Right lobe of liver (tissue), 6 donors: ENCODE measurements around the gene LHX5. TPM values are rescaled to one million over a fixed set of nuclear protein-coding genes. Genes with fewer than 3 reads are reported as not detected.

ENCODE experiments used
- ATAC-seq, 4 donors: fragments of 200-7000 bp; cut with Tn5 transposase; one replicate each; pipeline ENCODE4 v1.9.1; 2020; ENCODE audit warnings: mild to moderate bottlenecking in 4 of 4, moderate library complexity in 4 of 4
- DNase-seq, 3 donors: peaks; one replicate each; pipeline ENCODE4 v3.0.0-alpha.2; 2020
- H3K27ac ChIP-seq, 3 donors: fragments of 200-600 bp; one replicate each; pipeline ENCODE4 v1.8.0; 2022
- H3K27me3 ChIP-seq, 2 donors: fragments of 200-600 bp; one replicate each; pipeline ENCODE4 v1.8.0; 2022
- H3K36me3 ChIP-seq, 4 donors: fragments of 200-600 bp; sonication (generic) in 1 of 4; one replicate each; pipeline versions ENCODE4 v1.5.1 to v1.8.0; 2017 to 2022; ENCODE audit warnings: control low read depth in 1 of 4
- H3K4me1 ChIP-seq, 4 donors: fragments of 200-600 bp; sonication (generic) in 1 of 4; one replicate each; pipeline versions ENCODE4 v1.5.1 to v1.8.0; 2017 to 2022; ENCODE audit warnings: control low read depth in 1 of 4
- H3K4me3 ChIP-seq, 3 donors: fragments of 200-600 bp; one replicate each; pipeline ENCODE4 v1.8.0; 2022
- H3K9me3 ChIP-seq, 4 donors: fragments of 200-600 bp; sonication (generic) in 1 of 4; one replicate each; pipeline versions ENCODE4 v1.5.1 to v1.8.0; 2017 to 2022; ENCODE audit warnings: control low read depth in 1 of 4
- CTCF ChIP-seq, 4 donors: fragments of 200-600 bp in 3 of 4; fragments of 450-650 bp in 1 of 4; IDR thresholded peaks; one replicate each; pipeline versions ENCODE4 v1.5.1 to v1.8.0; 2016 to 2022; ENCODE audit warnings: antibody characterized with exemption in 4 of 4, mild to moderate bottlenecking in 2 of 4
- POLR2A ChIP-seq: fragments of 450-650 bp; IDR thresholded peaks from one replicate; pipeline ENCODE4 v1.6.1; 2017; ENCODE audit warnings: antibody characterized with exemption, mild to moderate bottlenecking
- WGBS: methylation state at CpG from one replicate; pipeline ENCODE4 v1.1.6; 2018; ENCODE audit warnings: low coverage, low lambda C conversion rate; ENCODE audit not compliant: insufficient coverage; ENCODE audit errors: missing lambda C conversion rate; 5-methylcytosine and 5-hydroxymethylcytosine counted together
- intact Hi-C, 2 donors: fragments of 100-400 bp; cut with DNase I; formaldehyde crosslinking; loops; one replicate each; pipeline versions ENCODE4 v1.11.2 to v1.14.1; 2022
- total RNA-seq, 6 experiments: library from RNA; depleted of rRNA in 2 of 6; stranded (reverse); fragments of >200 nt in 2 of 6; fragmentation: NEBNext Ultra II Directional in 3 of 6; extraction: Animal tissue kit (Norgen Biotek cat#: 25700) in 3 of 6; gene quantifications; one replicate each; pipeline versions ENCODE4 v1.1.0 to v1.2.4, GENCODE V29; 2016 to 2023
- donor health status: DM: no; HTN: yes; CAD: no.
- donor health status: DM: no; HTN: no; CAD: no.
- donor health status: DM: no; HTN: no; CAD: no.
- donor health status: DM: no; HTN: yes; CAD: no.
- donor health status: DM: no; HTN: yes; CAD: no.

The LHX5 gene
- total RNA-seq, 6 experiments from 2014 or later, result not detected

DNA sequence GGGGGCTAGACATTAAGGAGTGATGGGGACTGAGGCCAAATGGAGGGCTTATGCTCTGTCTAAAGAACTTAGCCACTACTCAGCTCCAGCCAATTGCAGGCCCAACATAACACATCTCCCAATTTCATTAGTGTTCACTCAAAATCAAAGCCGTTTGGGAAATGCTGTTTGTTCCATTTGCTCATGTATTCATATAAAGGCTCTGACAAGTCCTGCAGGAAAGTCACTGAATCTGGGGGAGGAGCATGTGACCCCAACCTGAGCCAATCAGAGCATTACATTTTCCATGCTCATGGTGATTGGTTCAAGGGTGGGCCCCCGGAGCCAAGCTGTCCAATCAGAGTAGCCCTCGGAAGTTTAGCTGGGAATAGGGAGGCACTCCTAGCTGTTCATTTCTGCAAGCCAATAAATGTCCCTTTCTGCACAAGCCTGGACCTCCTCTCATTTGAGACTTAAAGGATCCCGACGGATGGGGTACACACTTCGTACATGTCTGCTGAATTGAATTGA, 28.6 kb downstream of the LHX5 start:
- intact Hi-C loops, result no loop called here
- TF ChIP-seq POLR2A (no peak), CTCF (IDR thresholded peaks at IDR 0.05) (no peak)
- no peaks in the 10 kb centered on the region for H3K9me3 ChIP-seq
- no peak for ATAC-seq
- no peak for DNase-seq
- no peak overlapping the region for H3K27ac ChIP-seq
- H3K4me1 ChIP-seq, result no peaks in the 10 kb centered on the region
- WGBS, result 87% methylated on average over 5 of the region's 6 CpGs
- H3K4me3 ChIP-seq, result no peak overlapping the region
- no peaks in the 10 kb centered on the region for H3K27me3 ChIP-seq
- H3K36me3 ChIP-seq, result no peaks in the 10 kb centered on the region

- DNase-seq (no peak), ATAC-seq (peak in 1 of 4 donors; percentile 10)
- Histone ChIP-seq H3K4me1 (no peaks in the 10 kb centered on the region), H3K9me3 (no peaks in the 10 kb centered on the region), H3K27me3 (no peaks in the 10 kb centered on the region), H3K36me3 (no peaks in the 10 kb centered on the region), H3K4me3 (no peak overlapping the region), H3K27ac (no peak overlapping the region)
- WGBS, result 40% methylated on average over 13 of the region's 14 CpGs
- TF ChIP-seq POLR2A (no peak), CTCF (IDR thresholded peaks at IDR 0.05) (no peak)
- intact Hi-C loops, result no loop called here
Measured at GRCh38 chr12:113440947-113441782, 30.5 kb downstream of the LHX5 start.

DNA sequence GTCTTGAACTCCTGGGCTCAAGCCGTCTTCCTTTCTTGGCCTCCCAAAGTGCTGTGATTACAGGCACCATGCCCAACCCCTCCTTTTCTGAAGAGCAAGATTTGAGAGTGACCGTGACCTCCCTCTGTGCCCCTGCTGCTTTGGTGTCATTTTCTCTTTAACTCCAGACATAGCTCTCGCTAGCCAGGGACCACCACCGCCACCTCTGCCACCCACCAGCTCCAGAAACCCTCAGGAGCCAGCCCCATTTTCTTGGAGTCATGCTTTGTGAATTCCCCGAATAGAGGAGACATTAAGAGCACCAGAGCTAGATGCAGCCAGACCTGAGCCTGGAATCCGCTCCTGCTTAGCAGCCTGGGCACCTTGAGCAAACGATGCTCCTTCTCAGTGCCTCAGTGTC, 31.3 kb downstream of the LHX5 start:
- TF ChIP-seq CTCF (IDR thresholded peaks at IDR 0.05) (no peak), POLR2A (no peak)
- Histone ChIP-seq H3K27ac (no peak overlapping the region), H3K4me1 (no peaks in the 10 kb centered on the region), H3K4me3 (no peak overlapping the region), H3K9me3 (no peaks in the 10 kb centered on the region), H3K36me3 (no peaks in the 10 kb centered on the region), H3K27me3 (no peaks in the 10 kb centered on the region)
- ATAC-seq (no peak), DNase-seq (no peak)
- 67% methylated on average over 7 of the region's 7 CpGs for WGBS
- intact Hi-C loops, result no loop called here

DNA sequence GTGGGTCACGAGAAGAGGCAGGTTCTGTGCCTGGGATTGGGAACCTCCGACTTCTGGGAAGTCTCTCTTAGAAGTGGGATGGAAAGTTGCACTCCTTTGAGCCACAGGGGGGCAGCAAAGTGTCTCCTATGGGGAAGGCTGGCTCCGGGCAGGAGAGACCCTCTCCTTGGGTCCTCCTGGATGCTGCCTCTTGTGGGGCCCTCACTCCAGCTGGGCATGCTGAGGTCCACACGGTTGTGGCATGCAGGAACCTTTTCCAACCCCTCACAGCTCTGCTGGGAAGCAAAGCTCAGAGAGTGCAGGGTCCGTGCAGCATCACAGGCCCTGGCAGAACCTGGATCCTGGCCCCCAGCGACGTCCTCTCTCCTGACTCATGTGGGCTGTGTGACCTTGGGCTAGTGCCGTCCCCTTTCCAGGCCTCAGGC, 32.1 kb downstream of the LHX5 start:
- Histone ChIP-seq H3K36me3 (no peaks in the 10 kb centered on the region), H3K4me1 (no peaks in the 10 kb centered on the region), H3K4me3 (no peak overlapping the region), H3K9me3 (no peaks in the 10 kb centered on the region), H3K27ac (no peak overlapping the region), H3K27me3 (no peaks in the 10 kb centered on the region)
- ATAC-seq (peak; percentile 54 to 69 (median 62)), DNase-seq (no peak)
- WGBS, result 6% methylated on average over 3 of the region's 8 CpGs
- TF ChIP-seq CTCF (IDR thresholded peaks at IDR 0.05) (peak; percentile 37 to 56 (median 55)), POLR2A (no peak)
- intact Hi-C loops, result loop anchor here (10.0 kb wide), 2 partner anchors 125 to 245 kb away; no protein-coding TSS in a partner anchor
